Hepatocyte (in vitro differentiated cells): Measurements from ENCODE around the gene PCDHGA7.

Source experiments
- EZH2 ChIP-seq: fragments of 200-600 bp; sonication (generic); IDR thresholded peaks from 2 replicates; pipeline ENCODE4 v1.6.1; 2016; ENCODE audit warnings: antibody characterized with exemption, mild to moderate bottlenecking, borderline replicate concordance
- TF ChIP-seq, protein P1 (sequence below): fragments of 200-600 bp; sonication (generic); IDR thresholded peaks from 2 replicates; pipeline ENCODE4 v1.5.1; 2016; ENCODE audit warnings: antibody characterized with exemption, mild to moderate bottlenecking; ENCODE audit not compliant: poor library complexity

DNA sequence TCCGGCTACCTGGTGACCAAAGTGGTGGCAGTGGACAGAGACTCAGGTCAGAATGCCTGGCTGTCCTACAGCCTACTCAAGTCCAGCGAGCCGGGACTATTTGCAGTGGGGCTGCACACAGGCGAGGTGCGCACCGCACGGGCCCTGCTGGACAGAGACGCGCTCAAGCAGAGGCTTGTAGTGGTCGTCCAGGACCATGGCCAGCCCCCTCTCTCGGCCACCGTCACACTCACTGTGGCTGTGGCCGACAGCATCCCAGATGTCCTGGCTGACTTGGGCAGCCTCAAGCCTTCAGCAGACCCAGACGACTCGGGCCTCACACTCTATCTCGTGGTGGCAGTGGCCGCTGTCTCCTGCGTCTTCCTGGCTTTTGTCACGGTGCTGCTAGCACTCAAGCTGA is 25.6 kb upstream of the PCDHGA7 start:
- no peak for TF ChIP-seq EZH2
- TF ChIP-seq, protein P1, sequence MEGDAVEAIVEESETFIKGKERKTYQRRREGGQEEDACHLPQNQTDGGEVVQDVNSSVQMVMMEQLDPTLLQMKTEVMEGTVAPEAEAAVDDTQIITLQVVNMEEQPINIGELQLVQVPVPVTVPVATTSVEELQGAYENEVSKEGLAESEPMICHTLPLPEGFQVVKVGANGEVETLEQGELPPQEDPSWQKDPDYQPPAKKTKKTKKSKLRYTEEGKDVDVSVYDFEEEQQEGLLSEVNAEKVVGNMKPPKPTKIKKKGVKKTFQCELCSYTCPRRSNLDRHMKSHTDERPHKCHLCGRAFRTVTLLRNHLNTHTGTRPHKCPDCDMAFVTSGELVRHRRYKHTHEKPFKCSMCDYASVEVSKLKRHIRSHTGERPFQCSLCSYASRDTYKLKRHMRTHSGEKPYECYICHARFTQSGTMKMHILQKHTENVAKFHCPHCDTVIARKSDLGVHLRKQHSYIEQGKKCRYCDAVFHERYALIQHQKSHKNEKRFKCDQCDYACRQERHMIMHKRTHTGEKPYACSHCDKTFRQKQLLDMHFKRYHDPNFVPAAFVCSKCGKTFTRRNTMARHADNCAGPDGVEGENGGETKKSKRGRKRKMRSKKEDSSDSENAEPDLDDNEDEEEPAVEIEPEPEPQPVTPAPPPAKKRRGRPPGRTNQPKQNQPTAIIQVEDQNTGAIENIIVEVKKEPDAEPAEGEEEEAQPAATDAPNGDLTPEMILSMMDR: no peak
